ENCODE results near the gene INS.
A peak's percentile ranks its signal among the peaks of the same experiment; 100 is the strongest.

INS gene

DNA sequence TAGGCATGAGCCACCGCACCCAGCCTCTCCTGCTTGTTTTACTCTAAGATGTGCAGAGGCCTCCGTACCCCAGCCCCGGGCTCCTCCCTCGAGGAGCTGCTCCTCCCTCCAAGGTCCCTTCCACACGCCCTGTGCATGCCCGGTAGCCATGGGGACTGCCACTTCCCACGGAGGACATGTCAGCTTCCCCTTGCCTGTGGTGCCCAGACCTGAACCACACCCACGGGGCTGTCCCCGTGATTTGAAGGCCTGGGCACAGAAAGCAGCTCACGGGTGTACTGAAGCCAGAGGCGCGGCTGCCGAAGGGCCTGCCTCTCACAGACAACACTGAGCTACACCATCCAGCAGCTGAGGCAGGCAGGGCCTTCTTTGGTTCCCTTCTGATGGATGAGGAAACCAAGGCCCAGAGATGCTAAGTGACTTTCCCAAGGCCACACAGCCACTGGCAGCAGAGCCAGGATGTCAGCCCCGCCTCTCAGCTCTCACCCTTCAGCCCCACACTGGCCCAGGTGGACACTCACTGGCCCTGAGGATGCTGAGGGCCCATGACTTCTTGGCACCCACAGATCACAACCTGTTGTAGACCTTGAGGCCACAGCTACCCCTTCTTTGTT lies 7.3 kb downstream of the INS start:
- H2AFZ ChIP-seq (ENCODE audit: low read depth, low read length, severe bottlenecking): no peak overlapping the region
- H3K9me3 ChIP-seq (ENCODE audit: insufficient read depth, low read length): no peaks in the 10 kb centered on the region
- H3F3A ChIP-seq (ENCODE audit: insufficient read depth): no peaks in the 10 kb centered on the region
- TF ChIP-seq, protein P1, sequence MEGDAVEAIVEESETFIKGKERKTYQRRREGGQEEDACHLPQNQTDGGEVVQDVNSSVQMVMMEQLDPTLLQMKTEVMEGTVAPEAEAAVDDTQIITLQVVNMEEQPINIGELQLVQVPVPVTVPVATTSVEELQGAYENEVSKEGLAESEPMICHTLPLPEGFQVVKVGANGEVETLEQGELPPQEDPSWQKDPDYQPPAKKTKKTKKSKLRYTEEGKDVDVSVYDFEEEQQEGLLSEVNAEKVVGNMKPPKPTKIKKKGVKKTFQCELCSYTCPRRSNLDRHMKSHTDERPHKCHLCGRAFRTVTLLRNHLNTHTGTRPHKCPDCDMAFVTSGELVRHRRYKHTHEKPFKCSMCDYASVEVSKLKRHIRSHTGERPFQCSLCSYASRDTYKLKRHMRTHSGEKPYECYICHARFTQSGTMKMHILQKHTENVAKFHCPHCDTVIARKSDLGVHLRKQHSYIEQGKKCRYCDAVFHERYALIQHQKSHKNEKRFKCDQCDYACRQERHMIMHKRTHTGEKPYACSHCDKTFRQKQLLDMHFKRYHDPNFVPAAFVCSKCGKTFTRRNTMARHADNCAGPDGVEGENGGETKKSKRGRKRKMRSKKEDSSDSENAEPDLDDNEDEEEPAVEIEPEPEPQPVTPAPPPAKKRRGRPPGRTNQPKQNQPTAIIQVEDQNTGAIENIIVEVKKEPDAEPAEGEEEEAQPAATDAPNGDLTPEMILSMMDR (IDR thresholded peaks at IDR 0.05; ENCODE audit: insufficient read depth, low read length, poor library complexity, severe bottlenecking): no peak
- TF ChIP-seq EZH2phosphoT487 (conservative IDR thresholded peaks at IDR 0.05; ENCODE audit: low read length): no peak
- H3K4me2 ChIP-seq (ENCODE audit: low read depth, low read length, poor library complexity, severe bottlenecking): no peak overlapping the region
- no peaks in the 10 kb centered on the region for H3K9me2 ChIP-seq (replicated peaks; ENCODE audit: insufficient read depth, low read length)
- H3K27me3 ChIP-seq (ENCODE audit: low read length): no peaks in the 10 kb centered on the region
- no peak overlapping the region for H3K27ac ChIP-seq (ENCODE audit: low read depth, low read length)
- H4K20me1 ChIP-seq (ENCODE audit: low read depth, low read length): no peaks in the 10 kb centered on the region
- no peak overlapping the region for H3K4me3 ChIP-seq (ENCODE audit: insufficient read depth, low read length, poor library complexity, severe bottlenecking)
- H3K9ac ChIP-seq (ENCODE audit: low read length): no peak overlapping the region
- H3K79me2 ChIP-seq (ENCODE audit: insufficient read depth, low read length): no peaks in the 10 kb centered on the region
- H3K36me3 ChIP-seq (ENCODE audit: low read length): no peaks in the 10 kb centered on the region

DNA sequence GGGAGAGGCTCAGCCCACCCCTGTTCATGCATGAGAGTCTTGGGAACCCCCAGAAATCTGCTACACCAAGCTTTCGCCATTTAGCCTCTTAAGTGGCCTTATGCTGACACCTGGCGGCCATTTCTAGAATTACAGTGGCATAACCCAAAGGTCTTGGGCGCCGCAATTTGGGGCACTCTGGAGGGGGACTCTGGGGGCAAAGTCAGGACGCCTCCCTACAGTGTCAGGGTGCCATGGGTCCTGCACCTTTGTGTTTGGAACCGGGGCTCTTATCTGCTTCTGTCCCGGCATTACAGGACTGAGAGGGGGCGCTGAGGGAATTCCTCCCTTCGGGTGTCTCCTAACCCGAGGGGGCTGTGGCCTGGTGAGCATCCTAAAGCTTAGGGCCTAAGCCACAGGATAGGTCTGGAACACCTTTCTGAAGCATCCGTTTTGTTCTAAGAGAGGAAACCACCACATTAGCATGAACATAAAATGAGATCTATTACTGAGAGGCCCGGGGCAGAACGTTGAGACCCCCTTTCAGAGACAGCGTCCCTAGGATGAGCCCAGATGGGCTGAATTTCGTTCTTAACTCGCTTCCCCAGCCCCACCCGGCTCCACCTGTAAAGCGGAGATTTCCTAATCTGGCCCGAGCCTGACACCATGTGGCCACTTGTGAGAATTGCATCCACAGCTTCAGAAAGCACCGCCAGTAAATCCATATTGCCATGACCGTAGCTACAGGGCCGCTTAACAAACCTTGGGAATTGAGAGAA lies 9.3 kb downstream of the INS start:
- no peaks in the 10 kb centered on the region for H3K9me3 ChIP-seq (ENCODE audit: insufficient read depth, low read length)
- no peaks in the 10 kb centered on the region for H3K36me3 ChIP-seq (ENCODE audit: low read length)
- H3K27ac ChIP-seq (ENCODE audit: low read depth, low read length): no peak overlapping the region
- no peak overlapping the region for H2AFZ ChIP-seq (ENCODE audit: low read depth, low read length, severe bottlenecking)
- no peaks in the 10 kb centered on the region for H3K9me2 ChIP-seq (replicated peaks; ENCODE audit: insufficient read depth, low read length)
- no peak overlapping the region for H3K9ac ChIP-seq (ENCODE audit: low read length)
- no peaks in the 10 kb centered on the region for H3K79me2 ChIP-seq (ENCODE audit: insufficient read depth, low read length)
- H3F3A ChIP-seq (ENCODE audit: insufficient read depth): no peaks in the 10 kb centered on the region
- no peaks in the 10 kb centered on the region for H4K20me1 ChIP-seq (ENCODE audit: low read depth, low read length)
- no peaks in the 10 kb centered on the region for H3K27me3 ChIP-seq (ENCODE audit: low read length)
- H3K4me2 ChIP-seq (ENCODE audit: low read depth, low read length, poor library complexity, severe bottlenecking): no peak overlapping the region
- H3K4me3 ChIP-seq (ENCODE audit: insufficient read depth, low read length, poor library complexity, severe bottlenecking): no peak overlapping the region
- TF ChIP-seq, protein P1 (IDR thresholded peaks at IDR 0.05; ENCODE audit: insufficient read depth, low read length, poor library complexity, severe bottlenecking): peak; percentile 82
- no peak for TF ChIP-seq EZH2phosphoT487 (conservative IDR thresholded peaks at IDR 0.05; ENCODE audit: low read length)

DNA sequence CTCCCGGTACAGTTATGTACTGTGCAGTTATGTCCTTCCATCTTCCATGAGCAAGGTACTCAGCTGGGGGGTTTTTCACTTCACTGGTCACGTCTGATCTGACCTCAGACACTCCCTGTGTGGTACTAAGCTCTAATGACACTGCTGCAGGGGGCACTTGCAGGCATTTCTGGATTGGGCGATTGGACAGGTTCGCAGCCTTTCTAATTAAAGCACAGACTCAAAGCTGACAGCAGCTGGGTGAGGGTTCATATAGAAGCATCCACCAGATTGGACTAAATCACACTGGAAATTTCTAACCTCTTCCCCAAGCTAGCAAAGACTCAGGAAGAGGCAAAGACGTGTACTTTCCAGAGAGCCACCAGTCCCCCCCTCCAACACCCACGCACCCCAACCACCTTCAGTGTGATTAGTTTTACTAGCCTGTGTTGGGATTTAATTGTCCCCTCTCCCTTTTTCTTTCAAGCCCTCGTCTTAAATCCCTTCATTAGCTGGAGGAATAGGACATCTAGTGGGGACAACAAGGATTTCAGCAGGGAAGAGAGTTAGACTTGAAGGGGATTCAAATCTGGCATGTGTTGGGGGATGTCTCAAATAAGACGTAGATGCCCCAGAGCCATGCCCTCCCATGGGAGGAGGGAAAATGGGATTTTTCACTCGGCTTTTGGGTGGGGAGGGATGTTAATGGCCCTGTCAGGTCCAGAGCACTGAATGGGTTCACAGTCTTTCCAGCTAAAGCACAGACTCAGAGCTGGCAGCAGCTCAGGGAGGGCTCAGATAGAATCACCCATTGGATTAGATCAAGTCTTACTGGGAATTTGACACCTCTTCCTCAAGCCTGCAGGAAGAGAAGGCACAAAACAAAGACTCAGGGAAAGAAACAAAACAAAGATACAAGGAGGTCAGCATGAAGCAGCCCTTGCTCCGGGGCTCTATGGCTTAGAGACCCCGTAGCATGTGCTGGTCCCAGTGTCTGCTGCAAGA lies 10.9 kb downstream of the INS start:
- Histone ChIP-seq H3K9me2 (replicated peaks; ENCODE audit: insufficient read depth, low read length) (no peaks in the 10 kb centered on the region), H3K9ac (ENCODE audit: low read length) (no peak overlapping the region), H3K4me2 (ENCODE audit: low read depth, low read length, poor library complexity, severe bottlenecking) (no peak overlapping the region), H3K36me3 (ENCODE audit: low read length) (no peaks in the 10 kb centered on the region), H3F3A (ENCODE audit: insufficient read depth) (no peaks in the 10 kb centered on the region), H3K4me3 (ENCODE audit: insufficient read depth, low read length, poor library complexity, severe bottlenecking) (no peak overlapping the region), H3K79me2 (ENCODE audit: insufficient read depth, low read length) (no peaks in the 10 kb centered on the region), H3K27me3 (ENCODE audit: low read length) (no peaks in the 10 kb centered on the region), H3K27ac (ENCODE audit: low read depth, low read length) (no peak overlapping the region), H4K20me1 (ENCODE audit: low read depth, low read length) (no peaks in the 10 kb centered on the region), H2AFZ (ENCODE audit: low read depth, low read length, severe bottlenecking) (no peak overlapping the region), H3K9me3 (ENCODE audit: insufficient read depth, low read length) (no peaks in the 10 kb centered on the region)
- no peak for TF ChIP-seq EZH2phosphoT487 (conservative IDR thresholded peaks at IDR 0.05; ENCODE audit: low read length)
- TF ChIP-seq, protein P1 (IDR thresholded peaks at IDR 0.05; ENCODE audit: insufficient read depth, low read length, poor library complexity, severe bottlenecking): no peak

Data from SU-DHL-6 (cell line).